HepG2 (cell line): ENCODE measurements around the gene HLA-DMB. TPM values are rescaled to one million over a fixed set of nuclear protein-coding genes. Genes with fewer than 3 reads are reported as not detected.

Experiments used
- ATAC-seq: fragments of 200-7000 bp; cut with Tn5 transposase; 3 replicates; pipeline ENCODE4 v1.9.1; 2020; ENCODE audit warnings: mild to moderate bottlenecking, moderate library complexity
- BruUV-seq: library from RNA; stranded (reverse); fragments of 400-500 nt; replicated peaks from 2 replicates; lab custom pipeline; 2021; lab: Mats Ljungman, UMichigan
- CTCF ChIA-PET: fragments of 300-600 bp; formaldehyde crosslinking; extraction: SDS; loops from one replicate; lab custom pipeline; 2021; ENCODE audit warnings: low total read pairs, inconsistent platforms, low intra/inter-chr PET ratio; lab: Yijun Ruan, JAX
- POLR2A ChIA-PET: fragments of 350-600 bp; sonication (Branson Sonifier 250); formaldehyde crosslinking; loops from one replicate; lab custom pipeline; 2020; ENCODE audit warnings: antibody characterized with exemption, inconsistent platforms; lab: Yijun Ruan, JAX
- DNase-seq: peaks from one replicate; pipeline ENCODE4 v3.0.0-alpha.2; 2015; ENCODE audit warnings: low spot score
- FAIRE-seq: peaks from 3 replicates; lab custom pipeline; 2011; peaks lifted over from hg19 to GRCh38; lab: Jason Lieb, UNC
- H2AFZ ChIP-seq: one replicate; pipeline ENCODE4 v1.6.1; 2011; ENCODE audit warnings: low read length, inconsistent platforms
- H3K27ac ChIP-seq: fragments of 300-600 bp; 3 replicates; pipeline ENCODE4 v1.8.0; 2011; ENCODE audit warnings: mixed run types, mild to moderate bottlenecking, mixed read lengths, low read length, inconsistent platforms; ENCODE audit not compliant: insufficient read depth; ENCODE audit errors: extremely low read length
- H3K27me3 ChIP-seq, 2 experiments: fragments of 200-600 bp in 1 of 2; 2 replicates in 1 of 2; 3 replicates in 1 of 2; pipeline versions ENCODE4 v1.6.0 to v1.8.0; 2011; ENCODE audit warnings: low read length in 2 of 2, mild to moderate bottlenecking in 2 of 2, moderate library complexity in 2 of 2, inconsistent platforms in 1 of 2; ENCODE audit not compliant: insufficient read depth in 2 of 2, control insufficient read depth in 1 of 2
- H3K36me3 ChIP-seq, 2 experiments: fragments of 200-600 bp in 1 of 2; replicated peaks in 1 of 2; 2 replicates in 1 of 2; 3 replicates in 1 of 2; pipeline versions ENCODE4 v1.5.1 to v1.8.0; 2011; ENCODE audit warnings: low read length in 2 of 2, inconsistent platforms in 1 of 2; ENCODE audit not compliant: insufficient read depth in 2 of 2, control insufficient read depth in 1 of 2
- H3K4me1 ChIP-seq: 2 replicates; pipeline ENCODE4 v1.5.1; 2012; ENCODE audit warnings: low read length, inconsistent platforms; ENCODE audit not compliant: insufficient read depth
- H3K4me2 ChIP-seq: 2 replicates; pipeline ENCODE4 v1.6.0; 2011; ENCODE audit warnings: low read depth, low read length, inconsistent platforms
- H3K4me3 ChIP-seq, 3 experiments: fragments of 200-600 bp in 1 of 3; sonication (generic), shearing (Covaris generic) in 1 of 3; replicated peaks in 1 of 3; 2 replicates each; pipeline ENCODE4 v1.5.1; 2011 to 2016; ENCODE audit warnings: low read length in 3 of 3, inconsistent platforms in 2 of 3, low read depth in 2 of 3, mild to moderate bottlenecking in 2 of 3, control low read depth in 1 of 3, mixed read lengths in 1 of 3; ENCODE audit not compliant: insufficient read depth in 1 of 3
- H3K79me2 ChIP-seq: one replicate; pipeline ENCODE4 v1.6.1; 2011; ENCODE audit warnings: low read length, inconsistent platforms; ENCODE audit not compliant: insufficient read depth
- H3K9ac ChIP-seq: 2 replicates; pipeline ENCODE4 v1.6.0; 2011; ENCODE audit warnings: mild to moderate bottlenecking, low read depth, low read length, inconsistent platforms; ENCODE audit not compliant: insufficient read depth
- H3K9me3 ChIP-seq: 2 replicates; pipeline ENCODE4 v1.5.1; 2012; ENCODE audit warnings: mild to moderate bottlenecking, low read length
- H4K20me1 ChIP-seq: 2 replicates; pipeline ENCODE4 v1.6.0; 2011; ENCODE audit warnings: inconsistent platforms, mild to moderate bottlenecking, low read length, moderate library complexity; ENCODE audit not compliant: insufficient read depth
- FLYWCH1 ChIP-seq: sonication (generic); formaldehyde crosslinking; IDR thresholded peaks from 2 replicates; pipeline ENCODE4 v1.8.1; 2023; ENCODE audit warnings: mild to moderate bottlenecking, missing genetic modification reagents
- GATA4 ChIP-seq: sonication (generic); IDR thresholded peaks from 2 replicates; pipeline ENCODE4 v1.6.1; 2016; ENCODE audit warnings: antibody characterized with exemption, low read depth, borderline replicate concordance
- KLF12 ChIP-seq: sonication (generic); formaldehyde crosslinking; IDR thresholded peaks from 2 replicates; pipeline ENCODE4 v1.4.0; 2020; ENCODE audit warnings: missing genetic modification reagents, borderline replicate concordance
- MED8 ChIP-seq: sonication (generic); formaldehyde crosslinking; IDR thresholded peaks from 2 replicates; pipeline ENCODE4 v1.8.1; 2023; ENCODE audit warnings: mild to moderate bottlenecking, missing genetic modification reagents; ENCODE audit not compliant: insufficient replicate concordance
- NKX3-1 ChIP-seq: sonication (generic); formaldehyde crosslinking; IDR thresholded peaks from 2 replicates; pipeline ENCODE4 v1.5.0; 2020; ENCODE audit warnings: missing genetic modification reagents
- NR0B2 ChIP-seq: sonication (generic); formaldehyde crosslinking; IDR thresholded peaks from 2 replicates; pipeline ENCODE4 v1.4.0; 2020; ENCODE audit warnings: mild to moderate bottlenecking, missing genetic modification reagents
- PHB2 ChIP-seq: fragments of 450-650 bp; IDR thresholded peaks from 2 replicates; pipeline ENCODE4 v1.6.1; 2018; ENCODE audit not compliant: partially characterized antibody
- RNF219 ChIP-seq: sonication (generic); formaldehyde crosslinking; IDR thresholded peaks from 2 replicates; pipeline ENCODE4 v1.5.0; 2020; ENCODE audit warnings: mild to moderate bottlenecking, missing genetic modification reagents
- SKIL ChIP-seq: sonication (generic); formaldehyde crosslinking; IDR thresholded peaks from 2 replicates; pipeline ENCODE4 v1.8.0; 2022; ENCODE audit warnings: missing genetic modification reagents, mild to moderate bottlenecking, moderate library complexity, borderline replicate concordance
- THAP7 ChIP-seq: sonication (generic); formaldehyde crosslinking; IDR thresholded peaks from 2 replicates; pipeline ENCODE4 v1.8.1; 2023; ENCODE audit warnings: mild to moderate bottlenecking, missing genetic modification reagents
- ZNF136 ChIP-seq: sonication (generic); formaldehyde crosslinking; IDR thresholded peaks from 2 replicates; pipeline ENCODE4 v1.8.1; 2022; ENCODE audit warnings: low read depth, mild to moderate bottlenecking, moderate library complexity, missing genetic modification reagents
- ZNF235 ChIP-seq: sonication (generic); formaldehyde crosslinking; IDR thresholded peaks from 2 replicates; pipeline ENCODE4 v1.8.1; 2023; ENCODE audit warnings: mild to moderate bottlenecking, missing genetic modification reagents, borderline replicate concordance
- ZNF382 ChIP-seq: sonication (generic); formaldehyde crosslinking; IDR thresholded peaks from 2 replicates; pipeline ENCODE4 v1.5.0; 2020; ENCODE audit warnings: missing genetic modification reagents, mild to moderate bottlenecking, borderline replicate concordance
- ZNF44 ChIP-seq: sonication (generic); formaldehyde crosslinking; IDR thresholded peaks from 2 replicates; pipeline ENCODE4 v1.5.1; 2020; ENCODE audit warnings: mild to moderate bottlenecking, missing genetic modification reagents
- ZNF605 ChIP-seq: sonication (generic); formaldehyde crosslinking; IDR thresholded peaks from 2 replicates; pipeline ENCODE4 v1.8.0; 2022; ENCODE audit warnings: mild to moderate bottlenecking, missing genetic modification reagents
- WGBS: methylation state at CpG from one replicate; pipeline ENCODE4 v1.1.6; 2017; ENCODE audit warnings: low lambda C conversion rate; 5-methylcytosine and 5-hydroxymethylcytosine counted together
- in situ Hi-C: cut with HindIII; loops from 2 replicates; pipeline ENCODE4 v1.10.0; 2017; ENCODE audit warnings: low pct_unique_long_range_greater_than_20kb; ENCODE audit not compliant: extremely low pct_ligation_motif_present
- intact Hi-C: fragments of 100-400 bp; cut with micrococcal nuclease; formaldehyde crosslinking; loops from one replicate; pipeline ENCODE4 v1.10.0; 2022; ENCODE audit not compliant: unreplicated experiment
- polyA plus RNA-seq, 8 experiments: library from polyadenylated mRNA; depleted of rRNA in 3 of 8; stranded (reverse) in 7 of 8; unstranded in 1 of 8; fragments of >200 nt; fragmentation: Illumina TruSeq in 4 of 8; extraction: Trizol in 4 of 8; gene quantifications; 2 replicates each; pipeline versions ENCODE4 v1.2.1 to v1.2.3, GENCODE V29; 2011 to 2016; ENCODE audit warnings: low read depth in 4 of 8, missing spikeins in 1 of 8, mixed read lengths in 1 of 8; ENCODE audit not compliant: insufficient read depth in 1 of 8
- total RNA-seq, 5 experiments: library from RNA; depleted of rRNA; stranded (reverse); fragments of >200 nt; fragmentation: Illumina TruSeq; extraction: Trizol; gene quantifications; 2 replicates each; pipeline ENCODE4 v1.2.3, GENCODE V29; 2016; ENCODE audit warnings: low read depth in 1 of 5

Gene HLA-DMB
- total and polyA plus RNA-seq, 2 of the 13 experiments (the other 11 are each of a cell fraction or from before 2014, with no cell fraction given): not detected

- Histone ChIP-seq H3K36me3 (peaks cover 23 to 45% of the 10 kb centered on the region in 2 experiments), H3K4me2 (peak overlapping the region; percentile 97), H3K79me2 (peaks cover 85% of the 10 kb centered on the region), H3K27me3 (peaks cover 0 to 4% of the 10 kb centered on the region in 2 experiments; a peak in 1 of 5 replicates), H3K9me3 (no peaks in the 10 kb centered on the region), H4K20me1 (peaks cover 47% of the 10 kb centered on the region), H3K4me3 (peak overlapping the region; percentile 90 to 98 (median 95)), H3K4me1 (peaks cover 47% of the 10 kb centered on the region), H2AFZ (no peak overlapping the region), H3K9ac (peak overlapping the region; percentile 100), H3K27ac (peak overlapping the region; percentile 99)
- intact Hi-C loops: loop anchor here (5.0 kb wide), 1 partner anchor 226 kb away; no protein-coding TSS in a partner anchor
- DNase-seq (peak; percentile 98), FAIRE-seq (peak; percentile 60), ATAC-seq (peak; percentile 43)
- in situ Hi-C loops: loop anchor here (5.0 to 25.0 kb wide), 2 partner anchors 779 to 1059 kb away; partner anchors contain the start of genes GPSM3, PBX2 and ZBTB12
- ChIA-PET POLR2A (interaction anchor here (0.6 to 10.5 kb wide), 74 partner anchors 9 to 1573 kb away, joined by 3 to 305 read pairs (median 4); partner anchors contain the start of genes ABHD16A, AGPAT1, ATF6B and B3GALT4), CTCF (no interaction called here)
- BruUV-seq: no TSS peak
- WGBS: 33% methylated on average over 50 of the region's 58 CpGs
- TF ChIP-seq PHB2: no peak
- peak; percentile 88 for TF ChIP-seq ZNF44
- peak; percentile 41; the same call in 1 of the 2 replicates for TF ChIP-seq THAP7 (CRISPR knock-in tag)
- TF ChIP-seq NR0B2 (CRISPR knock-in tag): peak; percentile 47; the same call in 1 of the 2 replicates
- 0 out of 2 replicates have a peak, but pooled peaks have one; percentile 60 for TF ChIP-seq FLYWCH1 (CRISPR knock-in tag)
- peak; percentile 84; the same call in 1 of the 2 replicates for TF ChIP-seq NKX3-1 (CRISPR knock-in tag)
- peak; percentile 70 for TF ChIP-seq KLF12 (CRISPR knock-in tag)
- no peak for TF ChIP-seq RNF219 (CRISPR knock-in tag)
- TF ChIP-seq MED8 (CRISPR knock-in tag): no peak
- peak; percentile 65 for TF ChIP-seq SKIL (CRISPR knock-in tag)
- TF ChIP-seq ZNF235: 0 out of 2 replicates have a peak, but pooled peaks have one; percentile 23
- TF ChIP-seq GATA4: peak; percentile 92
- peak; percentile 55; the same call in 1 of the 2 replicates for TF ChIP-seq ZNF136 (CRISPR knock-in tag)
- peak; percentile 68 for TF ChIP-seq ZNF605 (CRISPR knock-in tag)
- TF ChIP-seq ZNF382 (CRISPR knock-in tag): no peak
These were observed 30.9 kb upstream of the HLA-DMB start for GRCh38 chr6:32971581-32972352.
